Tibial artery (tissue), 4 donors: ENCODE data around the gene TSPAN18.

Experiments
- DNase-seq, 2 donors: peaks; one replicate each; pipeline ENCODE4 v3.0.0-alpha.2; 2019
- H3K27ac ChIP-seq, 2 donors: fragments of 200-600 bp; sonication (generic) in 1 of 2; 1 replicate in 1 of 2; 2 replicates in 1 of 2; pipeline ENCODE4 v1.5.1; 2018 to 2019; ENCODE audit warnings: mild to moderate bottlenecking in 1 of 2
- H3K27me3 ChIP-seq, 2 donors: fragments of 200-600 bp; sonication (generic) in 1 of 2; one replicate each; pipeline versions ENCODE4 v1.5.1 to v1.6.0; 2016 to 2019
- H3K36me3 ChIP-seq, 3 donors: fragments of 200-600 bp; sonication (generic) in 2 of 3; one replicate each; pipeline ENCODE4 v1.5.1; 2016 to 2019; ENCODE audit warnings: mild to moderate bottlenecking in 2 of 3
- H3K4me1 ChIP-seq, 4 donors: fragments of 200-600 bp; sonication (generic) in 2 of 4; 1 replicate in 3 of 4; 2 replicates in 1 of 4; pipeline ENCODE4 v1.5.1; 2016 to 2019
- H3K4me3 ChIP-seq, 2 donors: fragments of 200-600 bp; sonication (generic) in 1 of 2; 1 replicate in 1 of 2; 2 replicates in 1 of 2; pipeline ENCODE4 v1.5.1; 2018 to 2019; ENCODE audit warnings: mild to moderate bottlenecking in 2 of 2
- H3K9me3 ChIP-seq, 3 donors: fragments of 200-600 bp; sonication (generic) in 1 of 3; one replicate each; pipeline ENCODE4 v1.5.1; 2016 to 2019
- intact Hi-C: fragments of 100-400 bp; cut with DNase I; formaldehyde crosslinking; loops from one replicate; pipeline ENCODE4 v1.15.0; 2023; ENCODE audit warnings: low total_unique reads
- TF ChIP-seq, protein P1 (sequence below), 2 experiments: fragments of 200-600 bp in 1 of 2; fragments of 450-650 bp in 1 of 2; IDR thresholded peaks; one replicate each; pipeline ENCODE4 v1.5.1; 2017 to 2019; ENCODE audit warnings: antibody characterized with exemption in 2 of 2, mild to moderate bottlenecking in 1 of 2, moderate library complexity in 1 of 2

TSPAN18 gene

DNA sequence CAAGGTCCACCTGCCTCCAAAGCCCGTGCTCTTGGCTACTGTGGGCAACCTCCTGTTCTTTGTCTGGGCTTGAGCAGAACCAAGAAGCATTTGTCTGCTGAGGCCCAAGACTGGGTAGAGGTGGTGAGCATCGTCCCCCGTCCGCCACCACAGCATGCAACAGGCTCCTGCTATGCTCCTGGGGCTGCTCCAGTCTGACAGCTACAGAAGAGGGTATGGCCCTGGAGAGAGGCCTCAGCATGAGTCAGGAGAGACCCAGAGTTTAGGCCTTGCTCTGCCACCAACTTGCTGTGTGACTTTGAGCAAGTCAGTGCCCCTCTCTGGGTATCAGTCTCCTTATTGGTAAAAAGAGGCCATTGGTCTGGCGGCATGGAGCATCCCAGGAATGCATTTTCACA, 132.8 kb downstream of the TSPAN18 start:
- Histone ChIP-seq H3K27me3 (no peaks in the 10 kb centered on the region), H3K4me3 (no peak overlapping the region), H3K36me3 (no peaks in the 10 kb centered on the region), H3K4me1 (peaks cover 0 to 30% (median 18%) of the 10 kb centered on the region in 4 donors), H3K9me3 (no peaks in the 10 kb centered on the region), H3K27ac (no peak overlapping the region)
- no peak for DNase-seq
- TF ChIP-seq, protein P1, sequence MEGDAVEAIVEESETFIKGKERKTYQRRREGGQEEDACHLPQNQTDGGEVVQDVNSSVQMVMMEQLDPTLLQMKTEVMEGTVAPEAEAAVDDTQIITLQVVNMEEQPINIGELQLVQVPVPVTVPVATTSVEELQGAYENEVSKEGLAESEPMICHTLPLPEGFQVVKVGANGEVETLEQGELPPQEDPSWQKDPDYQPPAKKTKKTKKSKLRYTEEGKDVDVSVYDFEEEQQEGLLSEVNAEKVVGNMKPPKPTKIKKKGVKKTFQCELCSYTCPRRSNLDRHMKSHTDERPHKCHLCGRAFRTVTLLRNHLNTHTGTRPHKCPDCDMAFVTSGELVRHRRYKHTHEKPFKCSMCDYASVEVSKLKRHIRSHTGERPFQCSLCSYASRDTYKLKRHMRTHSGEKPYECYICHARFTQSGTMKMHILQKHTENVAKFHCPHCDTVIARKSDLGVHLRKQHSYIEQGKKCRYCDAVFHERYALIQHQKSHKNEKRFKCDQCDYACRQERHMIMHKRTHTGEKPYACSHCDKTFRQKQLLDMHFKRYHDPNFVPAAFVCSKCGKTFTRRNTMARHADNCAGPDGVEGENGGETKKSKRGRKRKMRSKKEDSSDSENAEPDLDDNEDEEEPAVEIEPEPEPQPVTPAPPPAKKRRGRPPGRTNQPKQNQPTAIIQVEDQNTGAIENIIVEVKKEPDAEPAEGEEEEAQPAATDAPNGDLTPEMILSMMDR (IDR thresholded peaks at IDR 0.05), result no peak
- intact Hi-C loops, result no loop called here

GRCh38 chr11:44860346-44860745, 133.6 kb downstream of the TSPAN18 start:
- Histone ChIP-seq H3K9me3 (no peaks in the 10 kb centered on the region), H3K4me3 (no peak overlapping the region), H3K27me3 (no peaks in the 10 kb centered on the region), H3K36me3 (no peaks in the 10 kb centered on the region), H3K4me1 (peaks cover 0 to 38% (median 23%) of the 10 kb centered on the region in 4 donors), H3K27ac (peak overlapping the region; percentile 28 to 92)
- no peak for DNase-seq
- intact Hi-C loops, result no loop called here
- TF ChIP-seq, protein P1 (IDR thresholded peaks at IDR 0.05), result no peak

GRCh38 chr11:44861849-44862557, 135.2 kb downstream of the TSPAN18 start:
- H3K27ac ChIP-seq, result peak overlapping the region; percentile 92
- intact Hi-C loops, result no loop called here
- H3K27me3 ChIP-seq, result no peaks in the 10 kb centered on the region
- TF ChIP-seq, protein P1 (IDR thresholded peaks at IDR 0.05), result no peak
- H3K9me3 ChIP-seq, result no peaks in the 10 kb centered on the region
- peak; percentile 86 to 93 for DNase-seq
- no peaks in the 10 kb centered on the region for H3K36me3 ChIP-seq
- H3K4me1 ChIP-seq, result peaks cover 0 to 48% (median 31%) of the 10 kb centered on the region in 4 donors
- no peak overlapping the region for H3K4me3 ChIP-seq

DNA sequence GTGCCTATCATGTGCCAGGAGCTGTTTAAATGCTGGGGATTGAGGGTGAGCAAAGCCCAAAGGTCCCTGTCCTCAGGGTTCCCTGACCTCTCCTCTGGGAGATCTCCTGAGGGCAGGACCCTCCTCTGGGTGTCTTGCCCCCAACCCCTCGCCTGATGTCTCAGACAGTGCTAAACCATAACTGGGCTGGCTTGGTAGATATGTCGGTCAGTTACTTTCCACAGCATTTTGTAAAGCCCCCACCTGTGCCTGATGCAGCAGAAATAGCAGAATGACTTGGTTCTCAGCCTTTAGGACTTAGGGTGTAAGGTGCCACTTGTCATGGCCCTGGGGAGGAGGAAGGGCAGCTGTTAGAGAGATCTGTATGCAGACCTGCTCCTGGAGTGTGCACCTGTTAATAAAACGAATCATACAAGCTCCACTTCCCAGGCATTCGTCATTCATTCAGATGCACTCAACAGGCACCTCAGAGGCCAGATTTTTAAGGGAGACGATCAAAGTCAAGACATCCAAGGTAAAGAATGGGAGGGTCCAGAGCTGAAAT, 135.9 kb downstream of the TSPAN18 start:
- intact Hi-C loops, result no loop called here
- no peak for DNase-seq
- Histone ChIP-seq H3K27me3 (no peaks in the 10 kb centered on the region), H3K4me3 (no peak overlapping the region), H3K9me3 (no peaks in the 10 kb centered on the region), H3K36me3 (no peaks in the 10 kb centered on the region), H3K27ac (peak overlapping the region; percentile 92), H3K4me1 (peaks cover 0 to 48% (median 31%) of the 10 kb centered on the region in 4 donors)
- TF ChIP-seq, protein P1 (IDR thresholded peaks at IDR 0.05), result no peak

DNA sequence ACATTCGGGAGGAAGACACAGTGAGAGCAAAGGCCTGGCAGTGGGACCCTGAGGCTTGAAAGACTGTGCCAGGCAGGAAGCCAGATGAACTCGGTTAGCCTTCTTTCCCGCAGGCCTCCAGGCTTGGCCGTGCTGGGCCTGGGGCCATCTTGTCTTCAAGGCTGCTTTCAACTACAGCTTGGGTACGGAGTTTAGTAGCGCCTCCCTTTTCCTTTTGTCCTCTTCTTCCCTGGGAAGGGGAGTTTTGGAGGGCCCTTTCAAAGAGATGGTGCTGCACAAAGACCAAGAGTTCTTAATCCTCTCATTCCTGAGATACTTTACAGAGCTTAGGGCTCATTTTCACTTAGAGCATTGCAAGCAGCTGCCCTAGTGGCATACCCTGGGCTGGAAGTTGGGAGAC, 136.5 kb downstream of the TSPAN18 start:
- no peak for DNase-seq
- H3K27ac ChIP-seq, result peak overlapping the region; percentile 92
- no peaks in the 10 kb centered on the region for H3K9me3 ChIP-seq
- no peak overlapping the region for H3K4me3 ChIP-seq
- no peaks in the 10 kb centered on the region for H3K27me3 ChIP-seq
- intact Hi-C loops, result no loop called here
- H3K36me3 ChIP-seq, result no peaks in the 10 kb centered on the region
- TF ChIP-seq, protein P1 (IDR thresholded peaks at IDR 0.05), result no peak
- H3K4me1 ChIP-seq, result peaks cover 0 to 48% (median 31%) of the 10 kb centered on the region in 4 donors
